DOHH2 (cell line): ENCODE results near the gene SCTR.

ENCODE experiments used
- CTCF ChIP-seq: fragments of 200-600 bp; sonication (generic); IDR thresholded peaks from one replicate; pipeline ENCODE4 v1.5.1; 2014; ENCODE audit warnings: antibody characterized with exemption, mild to moderate bottlenecking, low read depth, low read length; ENCODE audit not compliant: poor library complexity, severe bottlenecking
- EZH2phosphoT487 ChIP-seq: fragments of 200-600 bp; sonication (generic); IDR thresholded peaks from 2 replicates; pipeline ENCODE4 v1.6.1; 2017; ENCODE audit warnings: borderline replicate concordance, mild to moderate bottlenecking, antibody characterized with exemption, low read length, moderate library complexity, mixed read lengths

- TF ChIP-seq CTCF (no peak), EZH2phosphoT487 (no peak)
Measured at GRCh38 chr2:119475857-119476244, 48.4 kb downstream of the SCTR start.
